HG02938 (cell line): ENCODE measurements around the gene TNIP1.

Experiments used
- ATAC-seq: cut with Tn5 transposase; IDR thresholded peaks from one replicate; pipeline ENCODE4 v1.9.1; 2021; ENCODE audit warnings: mild to moderate bottlenecking, moderate library complexity; ENCODE audit not compliant: unreplicated experiment

The TNIP1 gene

GRCh38 chr5:151023651-151024050 lies 57.2 kb downstream of the TNIP1 start:
- ATAC-seq, result no peak

DNA sequence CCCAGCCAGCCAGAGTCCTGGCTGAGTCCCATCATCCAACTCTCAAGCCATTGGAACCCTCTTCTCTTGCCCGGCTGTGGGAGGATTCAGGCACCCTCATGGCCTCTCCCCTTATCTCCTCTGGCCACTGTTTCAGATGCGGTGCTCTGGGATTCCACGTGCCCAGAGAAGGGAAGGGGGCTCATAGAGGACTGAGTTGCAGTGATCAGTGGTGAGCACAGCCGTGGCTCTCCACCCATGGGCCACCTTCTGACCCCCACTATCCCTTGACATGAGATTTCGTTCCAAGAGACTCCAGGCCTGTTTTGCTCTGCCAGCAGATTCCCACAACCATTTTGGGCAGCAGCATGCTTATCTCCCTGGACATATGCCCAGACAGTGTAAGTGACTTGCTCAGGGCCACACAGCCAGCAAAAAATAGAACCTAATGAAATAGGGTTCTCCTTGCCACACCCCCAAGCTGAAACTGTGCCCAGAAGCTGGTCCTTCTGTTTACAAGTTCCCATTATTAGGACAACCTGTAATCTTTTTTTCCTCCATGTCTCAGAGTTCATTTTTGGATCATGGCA lies 57.7 kb downstream of the TNIP1 start:
- no peak for ATAC-seq

GRCh38 chr5:151022511-151023018 lies 58.3 kb downstream of the TNIP1 start:
- ATAC-seq, result no peak

- ATAC-seq, result no peak
These were observed 59.1 kb downstream of the TNIP1 start for GRCh38 chr5:151021746-151022145.

- peak; percentile 81 for ATAC-seq
These were observed 60.3 kb downstream of the TNIP1 start, which contains the start of gene GPX3 for GRCh38 chr5:151020304-151021110. GPX3 (plus strand) TSS chr5:151020591; CDS start chr5:151020655, 64 bp downstream.

- ATAC-seq, result no peak
These were observed 61.5 kb downstream of the TNIP1 start for GRCh38 chr5:151019331-151019730.

- ATAC-seq, result no peak
These were observed 62.0 kb downstream of the TNIP1 start for GRCh38 chr5:151018846-151019245.

GRCh38 chr5:151017897-151018296 lies 62.9 kb downstream of the TNIP1 start:
- ATAC-seq, result no peak

DNA sequence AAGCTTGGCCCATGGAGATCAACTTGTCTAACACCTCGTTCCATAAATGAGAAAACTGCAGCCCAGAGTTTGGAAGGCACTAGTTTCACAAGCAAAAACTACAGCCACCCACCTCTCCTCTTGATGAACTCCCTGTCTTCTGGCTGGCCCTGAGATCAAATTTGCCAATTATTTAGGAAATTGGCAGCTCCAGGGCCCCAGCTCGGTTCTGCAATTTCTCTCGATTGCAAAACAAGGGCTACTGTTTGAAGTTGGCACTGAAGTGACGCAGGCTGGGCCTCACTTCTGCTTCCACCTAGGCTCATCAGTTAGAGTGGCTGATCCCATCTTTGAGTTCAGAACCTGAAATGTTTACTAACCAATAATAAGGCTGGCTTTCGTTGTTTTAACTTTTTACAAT lies 64.1 kb downstream of the TNIP1 start:
- no peak for ATAC-seq

- no peak for ATAC-seq
These were observed 64.8 kb downstream of the TNIP1 start for GRCh38 chr5:151015974-151016587.

DNA sequence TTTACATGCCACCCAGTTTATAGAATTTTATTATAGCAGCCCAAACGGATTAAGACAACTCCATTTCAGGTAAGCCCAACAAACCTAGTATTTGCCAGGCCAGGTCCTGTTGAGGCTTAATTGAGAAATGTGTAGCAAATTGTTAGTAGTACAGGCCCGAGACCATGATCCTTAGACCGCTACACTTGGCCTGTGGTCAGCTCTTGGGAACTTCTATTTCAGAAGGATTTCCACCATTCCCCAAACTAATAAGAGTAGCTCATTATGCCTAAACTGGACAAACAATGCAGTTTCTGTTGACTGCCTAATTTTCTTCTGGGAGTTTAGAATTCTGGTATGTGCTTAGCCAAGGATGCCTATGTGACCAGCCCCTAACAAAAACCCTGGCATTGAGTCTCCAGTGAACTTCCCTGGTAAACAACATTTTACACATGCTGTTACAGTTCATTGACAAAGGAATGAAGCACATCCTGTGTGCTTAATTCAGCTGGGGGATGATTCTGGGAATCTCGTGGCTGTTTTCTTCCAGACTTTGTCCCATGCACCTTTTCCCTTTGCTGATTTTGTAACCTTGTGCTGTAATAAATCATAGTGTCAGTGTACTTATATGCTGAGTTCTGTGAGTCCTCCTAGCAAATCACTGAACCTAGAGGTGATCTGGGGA lies 66.0 kb downstream of the TNIP1 start:
- no peak for ATAC-seq

- no peak for ATAC-seq
These were observed 68.0 kb downstream of the TNIP1 start for GRCh38 chr5:151012862-151013261.

GRCh38 chr5:151008906-151009305 lies 71.9 kb downstream of the TNIP1 start:
- no peak for ATAC-seq

DNA sequence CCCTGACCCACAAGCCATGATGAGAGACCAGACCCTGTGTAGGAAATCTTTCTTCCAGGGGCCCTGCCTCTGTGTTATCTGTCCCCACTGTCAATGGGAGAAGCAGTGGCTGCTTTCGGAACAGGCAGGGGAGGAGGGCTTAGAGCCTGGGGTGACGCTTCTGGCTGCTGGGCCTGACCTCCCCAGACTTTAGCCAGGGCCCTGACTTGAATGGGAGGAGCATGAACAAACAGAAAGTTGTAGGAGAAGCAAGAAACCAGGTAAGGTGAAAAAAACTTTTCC lies 72.7 kb downstream of the TNIP1 start:
- no peak for ATAC-seq

DNA sequence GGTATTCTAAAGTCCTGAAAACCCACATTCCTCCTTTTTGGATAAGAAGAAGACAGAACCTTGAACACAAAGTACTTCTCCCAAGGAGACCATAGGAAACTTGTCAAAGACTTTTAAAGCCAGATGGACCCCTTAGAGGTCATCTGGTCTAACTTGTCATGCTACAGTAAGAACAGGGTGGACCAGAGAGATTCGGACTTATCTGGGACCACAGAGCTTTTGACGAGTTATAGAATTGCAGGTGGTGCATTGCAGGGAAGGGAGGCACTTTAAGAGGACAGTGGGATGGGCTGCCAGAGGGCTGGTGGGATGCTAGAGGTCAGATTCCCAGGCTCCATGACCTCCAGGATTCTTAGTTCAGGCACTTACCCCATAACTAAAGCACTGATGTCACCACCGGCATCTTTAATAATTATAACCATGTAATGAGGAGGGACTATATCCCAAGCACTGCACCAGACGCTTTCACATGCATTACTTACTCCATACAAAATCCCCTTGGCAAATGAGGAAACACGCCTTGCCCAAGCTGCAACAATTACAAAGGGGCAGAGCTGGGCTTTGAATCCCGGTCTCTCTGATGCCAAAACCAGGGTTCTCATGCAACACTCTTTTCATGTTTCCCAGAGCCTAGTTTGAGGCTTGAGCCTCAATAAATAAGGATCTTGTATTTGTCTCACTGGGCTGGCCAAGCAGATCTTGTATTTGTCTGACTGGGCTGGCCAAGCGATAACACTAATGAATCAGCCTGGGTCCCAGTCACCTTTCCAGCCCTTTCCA lies 73.2 kb downstream of the TNIP1 start:
- ATAC-seq, result no peak

- no peak for ATAC-seq
These were observed 74.0 kb downstream of the TNIP1 start for GRCh38 chr5:151006704-151007334.

DNA sequence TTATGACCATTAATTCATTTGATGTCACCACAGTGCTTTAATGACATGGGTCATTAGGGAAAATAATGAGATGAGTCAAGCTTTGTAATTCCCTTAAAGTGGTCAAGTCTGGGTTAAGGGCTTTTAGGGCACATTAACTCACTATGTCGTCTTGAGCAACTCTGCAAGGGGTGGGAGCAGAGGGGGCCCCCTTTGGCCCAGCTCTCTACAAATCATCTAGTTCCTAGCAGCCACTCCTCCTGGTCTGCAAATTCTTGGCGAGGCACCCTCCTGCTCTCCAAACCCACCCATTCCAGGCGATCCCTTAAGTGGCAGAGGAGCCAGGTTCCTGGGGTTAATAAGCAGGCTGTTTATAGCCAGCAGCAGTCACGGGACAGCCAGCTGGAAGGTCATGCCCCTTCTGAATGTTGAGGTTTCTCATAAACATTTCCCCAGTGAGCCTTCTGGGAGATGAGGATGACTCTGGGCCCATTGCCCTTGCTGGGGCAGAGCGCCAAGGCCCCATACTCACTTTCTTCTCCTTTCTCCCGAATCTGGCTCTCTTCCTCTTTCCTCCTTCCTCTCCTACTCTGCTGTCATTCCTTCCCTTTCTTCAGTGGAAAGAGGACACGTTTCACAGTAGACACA lies 74.8 kb downstream of the TNIP1 start:
- ATAC-seq, result no peak

- ATAC-seq, result no peak
These were observed 75.5 kb downstream of the TNIP1 start for GRCh38 chr5:151005187-151005949.

GRCh38 chr5:151004499-151004898 lies 76.3 kb downstream of the TNIP1 start:
- no peak for ATAC-seq
